ENCODE measurements around the gene ABCC5.
"Not testable (repeated sequence)": the region's sequence is repeated elsewhere in the genome, so short reads cannot be mapped to it uniquely, and the experiment has no call there.

Gene ABCC5

GRCh38 chr3:183896184-183896583, 121.5 kb downstream of the ABCC5 start:
- DNase-seq (ENCODE audit: low read depth in 2 of 3, low spot score in 1 of 3) = no peak

DNA sequence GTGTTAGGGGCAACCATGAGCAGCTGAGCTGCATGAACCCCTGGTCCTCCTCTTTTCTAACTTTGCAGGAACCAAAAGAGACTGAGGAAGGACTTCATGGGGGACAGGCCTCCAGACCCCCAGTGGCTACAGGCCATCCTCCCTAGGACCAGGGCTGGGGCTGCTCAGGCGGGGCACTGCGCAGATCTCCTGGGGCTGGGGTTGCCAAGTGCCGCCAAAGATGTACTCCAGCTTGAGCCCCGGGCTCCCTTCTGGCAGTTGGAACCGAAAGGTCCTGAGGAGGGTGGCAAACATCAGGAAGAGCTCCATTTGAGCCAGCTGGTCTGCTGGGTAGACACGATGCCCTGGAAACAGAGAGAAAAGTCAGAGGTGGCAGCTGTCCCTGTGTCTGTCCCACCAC, 121.9 kb downstream of the ABCC5 start:
- no peak for DNase-seq (ENCODE audit: low read depth in 2 of 3, low spot score in 1 of 3)

DNA sequence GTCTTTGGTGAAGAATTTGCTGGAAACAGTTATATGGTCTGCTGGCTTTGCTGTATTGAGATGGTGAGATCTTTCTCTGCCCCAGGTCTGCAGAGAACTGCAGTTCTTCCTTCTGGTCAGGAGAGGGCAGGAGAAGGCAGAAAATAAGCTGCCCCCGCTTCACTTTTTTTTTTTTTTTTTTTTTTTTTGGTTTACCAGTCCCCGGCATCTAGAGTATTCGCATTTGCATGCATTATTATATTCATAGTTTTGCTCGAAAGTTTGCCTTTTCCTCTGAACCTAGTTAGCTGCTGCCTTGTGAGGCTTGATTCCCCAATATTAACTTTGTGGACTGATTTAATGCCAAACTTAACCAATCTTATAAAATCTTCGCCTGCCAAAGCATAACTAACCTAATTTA, 122.4 kb downstream of the ABCC5 start:
- no peak for DNase-seq (ENCODE audit: low read depth in 2 of 3, low spot score in 1 of 3)

DNA sequence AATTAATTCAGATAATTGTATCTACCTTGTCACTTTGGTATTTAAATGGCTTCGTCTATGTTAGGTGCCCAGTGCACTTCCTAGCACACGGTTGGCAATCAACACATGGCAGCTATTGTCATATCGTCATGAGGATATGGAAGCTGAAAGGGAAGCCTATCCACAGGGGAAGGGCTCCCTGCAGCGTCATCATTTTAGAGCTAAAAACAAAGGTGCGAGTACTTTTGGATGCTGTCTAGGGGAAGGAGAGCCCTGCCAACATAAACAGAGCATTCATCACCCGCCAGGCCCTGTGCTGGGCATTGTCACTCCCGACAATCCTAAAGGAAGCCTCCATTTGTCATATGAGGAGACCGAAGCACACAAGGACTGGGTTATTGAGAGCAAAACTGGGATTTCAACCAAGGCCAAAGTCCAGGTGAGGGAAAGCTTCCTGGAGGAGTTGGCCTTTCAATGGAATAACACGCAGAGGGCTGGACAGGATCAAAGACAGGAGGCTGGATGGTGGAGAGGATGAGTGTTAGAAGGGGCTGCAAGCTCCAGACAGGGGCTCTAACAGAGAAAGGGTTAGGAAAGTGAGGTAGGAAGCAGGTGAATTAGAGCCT, 125.0 kb downstream of the ABCC5 start:
- no peak for DNase-seq (ENCODE audit: low read depth in 2 of 3, low spot score in 1 of 3)

DNA sequence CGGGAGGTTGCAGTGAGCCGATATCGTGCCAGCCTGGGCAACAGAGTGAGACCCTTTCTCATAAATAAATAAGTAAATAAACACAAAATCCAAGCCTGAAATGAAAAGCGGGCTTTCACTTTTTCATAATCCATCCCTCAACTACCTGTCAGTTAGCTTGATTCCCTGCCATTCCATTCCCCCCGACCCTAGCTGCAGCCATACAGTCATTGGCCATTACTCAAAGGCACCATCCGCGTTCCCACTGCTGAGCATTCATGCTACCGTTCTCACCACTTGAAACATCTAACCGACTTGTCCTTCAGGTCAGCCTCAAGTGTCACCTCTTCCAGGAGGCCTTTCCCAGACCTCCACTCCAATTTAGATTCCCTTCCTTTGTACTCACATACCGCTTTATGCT, 131.9 kb downstream of the ABCC5 start:
- no peak for DNase-seq (ENCODE audit: low read depth in 2 of 3, low spot score in 1 of 3)

DNA sequence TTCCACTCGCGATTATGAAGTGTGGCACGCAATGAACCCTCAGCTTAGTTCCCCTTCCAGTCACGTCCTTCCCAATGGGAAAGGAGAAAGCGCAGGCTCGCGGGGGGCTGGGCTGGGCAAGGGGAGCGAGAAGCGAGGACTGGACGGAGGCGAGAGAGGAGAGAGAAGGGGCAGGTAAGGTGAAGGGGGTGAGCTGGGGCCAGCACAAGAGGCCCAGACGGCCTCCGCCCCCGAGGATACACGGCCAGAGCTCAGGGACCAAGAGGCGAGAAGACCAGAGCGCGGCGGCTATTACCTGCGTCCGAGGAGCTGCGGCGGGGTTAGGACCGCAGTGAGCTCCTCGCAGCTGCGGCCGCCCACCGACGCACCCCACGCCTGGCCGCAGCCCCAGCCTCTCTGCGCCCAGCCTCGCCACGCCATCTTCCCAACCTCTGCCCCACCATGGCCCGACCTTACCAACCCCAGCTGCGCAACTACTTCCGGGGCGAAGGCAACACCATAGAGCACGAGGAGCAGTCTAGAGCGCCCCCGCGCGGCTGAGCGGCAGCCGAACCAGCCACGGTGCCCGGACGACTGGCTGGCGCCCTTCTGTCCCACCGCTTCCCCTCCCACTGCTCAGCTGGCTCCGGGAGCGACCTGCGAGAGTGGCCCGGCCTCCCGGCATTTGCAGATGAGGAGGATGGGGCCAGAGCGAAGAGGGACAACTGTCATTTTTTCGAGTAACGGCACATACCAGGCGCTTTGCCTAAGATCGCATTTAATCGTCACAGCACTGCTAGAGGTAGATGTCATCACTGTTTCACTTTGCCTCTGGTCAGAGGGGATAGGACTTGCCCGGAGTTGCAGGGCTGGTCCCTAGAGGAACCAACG, 133.0 kb downstream of the ABCC5 start, which contains the start of gene PARL:
Gene PARL (minus strand): TSS at position 454 of the 870 bp plus-strand sequence. CDS start 34 bp downstream, at position 420.
- peak; percentile 92 to 97 (median 96) for DNase-seq (ENCODE audit: low read depth in 2 of 3, low spot score in 1 of 3)

DNA sequence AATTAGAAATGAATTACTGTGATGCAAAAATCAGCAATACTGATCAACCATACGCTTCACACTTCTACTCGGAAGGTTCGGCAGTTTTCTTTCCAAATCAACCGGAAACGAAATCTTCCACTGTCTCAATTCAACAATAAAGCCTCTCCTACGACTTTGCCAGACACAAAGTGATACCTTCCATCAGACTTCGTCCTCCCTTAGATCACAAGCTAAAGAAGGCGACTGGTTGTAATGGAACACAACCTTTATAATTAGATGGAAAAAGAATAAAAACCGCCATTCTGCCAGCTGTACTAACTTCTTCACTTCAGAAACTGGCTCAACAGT, 133.6 kb downstream of the ABCC5 start:
- peak in 1 of 3 donors; percentile 9 for DNase-seq (ENCODE audit: low read depth in 2 of 3, low spot score in 1 of 3)

DNA sequence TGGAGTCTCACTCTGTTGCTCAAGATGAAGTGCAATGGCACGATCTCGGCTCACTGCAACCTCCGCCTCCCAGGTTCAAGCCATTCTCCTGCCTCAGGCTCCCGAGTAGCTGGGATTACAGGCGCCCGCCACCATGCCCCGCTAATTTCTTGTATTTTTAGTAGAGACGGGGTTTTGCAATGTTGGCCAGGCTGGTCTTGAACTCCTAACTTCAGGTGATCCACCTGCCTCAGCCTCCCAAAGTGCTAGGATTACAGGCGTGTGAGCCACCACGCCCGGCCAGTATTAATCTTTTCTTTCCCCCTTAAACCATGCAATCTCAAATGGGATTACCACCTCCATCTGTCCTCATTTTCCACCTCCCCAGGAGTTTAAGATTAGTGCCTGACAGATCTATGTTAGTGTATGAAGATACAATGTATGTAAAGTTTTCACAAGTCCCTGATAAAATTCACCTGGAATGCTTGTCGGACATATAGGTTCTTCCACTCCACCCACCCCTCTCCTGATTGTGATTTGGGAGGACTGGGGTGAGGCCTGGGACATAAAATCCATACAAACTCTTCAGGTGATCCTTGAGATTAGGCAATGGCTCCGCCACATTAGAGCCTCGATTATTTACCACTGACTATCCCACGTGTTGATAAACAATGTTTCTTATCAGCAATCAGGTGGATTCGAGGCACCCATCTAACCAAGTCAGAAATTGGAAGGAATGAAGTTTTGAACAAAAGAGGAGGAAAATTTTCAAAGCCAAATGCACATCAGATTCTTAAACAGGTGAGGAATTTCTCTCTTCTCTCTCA, 134.2 kb downstream of the ABCC5 start:
- DNase-seq (ENCODE audit: low read depth in 2 of 3, low spot score in 1 of 3) = no peak

DNA sequence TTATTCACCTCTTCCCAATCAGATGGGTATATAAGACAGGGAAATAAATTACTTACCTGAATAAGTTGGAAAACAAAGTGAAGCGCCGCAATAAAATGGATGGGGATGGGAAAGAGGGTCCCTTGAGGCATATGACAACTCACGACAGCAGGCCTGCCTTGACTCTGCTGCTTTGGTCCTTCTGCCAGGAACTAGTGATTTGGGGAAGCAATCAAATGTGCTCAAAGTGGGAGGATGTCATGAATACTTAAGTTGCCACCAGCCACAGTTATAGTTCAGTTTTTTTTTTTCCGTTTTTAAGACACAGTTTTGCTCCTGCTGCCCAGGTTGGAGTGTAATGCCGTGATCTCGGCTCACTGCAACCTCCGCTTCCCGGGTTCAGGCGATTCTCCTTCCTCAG, 137.6 kb downstream of the ABCC5 start:
- DNase-seq (ENCODE audit: low read depth in 2 of 3, low spot score in 1 of 3) = no peak

- no peak for DNase-seq (ENCODE audit: low read depth in 2 of 3, low spot score in 1 of 3)
Measured at GRCh38 chr3:183879243-183879642, 138.4 kb downstream of the ABCC5 start.

GRCh38 chr3:183878071-183878470, 139.6 kb downstream of the ABCC5 start:
- no peak for DNase-seq (ENCODE audit: low read depth in 2 of 3, low spot score in 1 of 3)

GRCh38 chr3:183877227-183877626, 140.5 kb downstream of the ABCC5 start:
- not testable (repeated sequence) for DNase-seq (ENCODE audit: low read depth in 2 of 3, low spot score in 1 of 3)

DNA sequence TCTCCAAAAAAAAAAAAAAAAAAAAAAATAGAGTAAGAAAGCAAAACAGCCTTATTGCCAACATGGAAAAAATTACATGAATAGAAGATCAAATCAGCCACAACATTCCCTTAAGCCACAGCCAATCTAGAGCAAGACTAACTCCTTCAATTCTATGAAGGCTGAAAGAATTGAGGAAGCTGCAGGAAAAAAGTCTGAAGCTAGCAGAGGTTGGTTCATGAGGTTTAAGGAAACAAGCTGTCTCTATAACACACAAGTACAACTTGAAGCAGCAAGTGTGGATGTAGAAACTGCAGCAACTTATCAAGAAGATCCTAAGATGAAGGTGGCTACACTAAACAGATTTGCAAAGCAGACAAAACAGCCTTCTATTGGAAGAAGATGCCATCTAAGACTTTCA, 142.3 kb downstream of the ABCC5 start:
- no peak for DNase-seq (ENCODE audit: low read depth in 2 of 3, low spot score in 1 of 3)

- no peak for DNase-seq (ENCODE audit: low read depth in 2 of 3, low spot score in 1 of 3)
Measured at GRCh38 chr3:183873914-183874313, 143.8 kb downstream of the ABCC5 start.

- DNase-seq (ENCODE audit: low read depth in 2 of 3, low spot score in 1 of 3) = no peak
Measured at GRCh38 chr3:183871541-183871940, 146.1 kb downstream of the ABCC5 start.

DNA sequence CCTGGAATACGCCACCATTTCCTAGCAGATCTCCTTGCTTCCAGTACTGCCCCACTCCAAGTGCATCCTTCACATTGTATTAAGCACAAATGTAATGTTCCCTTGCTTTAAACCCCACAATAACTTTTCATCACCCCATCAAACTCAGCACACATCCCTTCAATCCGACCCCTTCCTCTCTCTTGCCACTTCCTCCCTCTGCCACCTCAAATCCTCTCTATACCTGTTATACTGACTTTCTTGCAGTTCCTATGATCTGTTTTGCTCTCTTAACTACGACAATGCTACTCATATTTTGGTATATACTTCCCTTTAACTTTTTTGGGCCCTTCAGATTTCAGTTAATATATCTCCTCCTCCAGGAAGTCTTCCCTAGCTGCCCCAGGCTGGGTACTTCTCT, 147.1 kb downstream of the ABCC5 start:
- DNase-seq (ENCODE audit: low read depth in 2 of 3, low spot score in 1 of 3) = no peak
